PC-3 (cell line): ENCODE measurements around the gene R3HDM4. TPM values are rescaled to one million over a fixed set of nuclear protein-coding genes. Genes with fewer than 3 reads are reported as not detected.
"Not testable (repeated sequence)": the region's sequence is repeated elsewhere in the genome, so short reads cannot be mapped to it uniquely, and the experiment has no call there.

ENCODE experiments used
- ATAC-seq: fragments of 200-7000 bp; cut with Tn5 transposase; 2 replicates; pipeline ENCODE4 v1.9.1; 2020; ENCODE audit warnings: mild to moderate bottlenecking, moderate library complexity
- BruUV-seq: library from RNA; stranded (reverse); fragments of 400-500 nt; replicated peaks from 2 replicates; lab custom pipeline; 2021; lab: Mats Ljungman, UMichigan
- CTCF ChIA-PET: fragments of 300-600 bp; sonication (Branson Sonifier 250); formaldehyde crosslinking; loops from one replicate; lab custom pipeline; 2022; ENCODE audit warnings: antibody characterized with exemption; lab: Charles Lee
- POLR2A ChIA-PET: fragments of 300-600 bp; sonication (Branson Sonifier 250); formaldehyde crosslinking; loops from one replicate; lab custom pipeline; 2022; ENCODE audit warnings: antibody characterized with exemption; ENCODE audit not compliant: unreplicated experiment; lab: Charles Lee
- DNase-seq: peaks from one replicate; pipeline ENCODE4 v3.0.0-alpha.2; 2015
- H2AFZ ChIP-seq: fragments of 300-600 bp; sonication (generic); 2 replicates; pipeline ENCODE4 v1.6.0; 2016; ENCODE audit warnings: antibody characterized with exemption, low read length
- H3F3A ChIP-seq: fragments of 300-600 bp; sonication (generic); one replicate; pipeline ENCODE4 v1.6.0; 2017; ENCODE audit warnings: antibody characterized with exemption, low read length, control low read depth, mild to moderate bottlenecking; ENCODE audit not compliant: unreplicated experiment
- H3K27ac ChIP-seq: fragments of 300-600 bp; sonication (generic); 2 replicates; pipeline ENCODE4 v1.5.1; 2016; ENCODE audit warnings: mild to moderate bottlenecking, low read length
- H3K27me3 ChIP-seq: fragments of 300-600 bp; sonication (generic); 2 replicates; pipeline ENCODE4 v1.6.1; 2016; ENCODE audit warnings: low read length, mixed read lengths
- H3K36me3 ChIP-seq: fragments of 300-600 bp; sonication (generic); 2 replicates; pipeline ENCODE4 v1.6.1; 2016; ENCODE audit warnings: low read depth, mixed run types, low read length, mixed read lengths
- H3K4me1 ChIP-seq: fragments of 300-600 bp; sonication (generic); 2 replicates; pipeline ENCODE4 v1.5.1; 2016; ENCODE audit warnings: low read length; ENCODE audit not compliant: insufficient read depth
- H3K4me2 ChIP-seq: fragments of 300-600 bp; sonication (generic); 2 replicates; pipeline ENCODE4 v1.6.0; 2016; ENCODE audit warnings: low read length
- H3K4me3 ChIP-seq: fragments of 300-600 bp; sonication (generic); 2 replicates; pipeline ENCODE4 v1.5.1; 2016; ENCODE audit warnings: mild to moderate bottlenecking, low read length, mixed read lengths
- H3K79me2 ChIP-seq: fragments of 300-600 bp; sonication (generic); 2 replicates; pipeline ENCODE4 v1.6.1; 2017; ENCODE audit warnings: low read length, mixed read lengths
- H3K9ac ChIP-seq: fragments of 300-600 bp; sonication (generic); 2 replicates; pipeline ENCODE4 v1.6.0; 2016; ENCODE audit warnings: mild to moderate bottlenecking, low read length
- H3K9me2 ChIP-seq: fragments of 300-600 bp; sonication (generic); replicated peaks from 2 replicates; pipeline ENCODE4 v1.6.1; 2016; ENCODE audit warnings: mixed run types, low read length, mixed read lengths
- H3K9me3 ChIP-seq: fragments of 300-600 bp; sonication (generic); 2 replicates; pipeline ENCODE4 v1.6.1; 2016; ENCODE audit warnings: low read length, mixed read lengths
- H4K20me1 ChIP-seq: fragments of 300-600 bp; sonication (generic); 2 replicates; pipeline ENCODE4 v1.6.1; 2016; ENCODE audit warnings: low read length, mixed read lengths
- EZH2 ChIP-seq: fragments of 300-600 bp; sonication (generic); IDR thresholded peaks from one replicate; pipeline ENCODE4 v1.6.1; 2017; ENCODE audit warnings: antibody characterized with exemption, mild to moderate bottlenecking, low read length; ENCODE audit not compliant: unreplicated experiment
- EZH2phosphoT487 ChIP-seq: fragments of 300-600 bp; sonication (generic); IDR thresholded peaks from 2 replicates; pipeline ENCODE4 v1.6.1; 2018; ENCODE audit warnings: mild to moderate bottlenecking, antibody characterized with exemption, low read length, borderline replicate concordance
- intact Hi-C: fragments of 100-400 bp; cut with micrococcal nuclease; formaldehyde crosslinking; loops from 2 replicates; pipeline ENCODE4 v1.9.0; 2023
- total RNA-seq: library from RNA; depleted of rRNA; stranded (reverse); fragments of >200 nt; gene quantifications from 2 replicates; pipeline ENCODE4 v1.2.3, GENCODE V29; 2014
- TF ChIP-seq, protein P1 (sequence below): fragments of 300-600 bp; sonication (generic); conservative IDR thresholded peaks from 2 replicates; pipeline ENCODE4 v1.5.1; 2017; ENCODE audit warnings: antibody characterized with exemption, low read depth, mild to moderate bottlenecking, low read length

R3HDM4 gene
- total RNA-seq, 1 experiment from 2014 or later = 44.9 TPM

GRCh38 chr19:855566-856120, 57.4 kb downstream of the R3HDM4 start:
- no peak for ATAC-seq
- DNase-seq = no peak
- CTCF ChIA-PET = no interaction called here

GRCh38 chr19:855142-855541, 57.9 kb downstream of the R3HDM4 start:
- intact Hi-C loops = no loop called here
- BruUV-seq = no TSS peak
- no peaks in the 10 kb centered on the region for H3K9me3 ChIP-seq
- ATAC-seq (no peak), DNase-seq (no peak)
- H3K4me2 ChIP-seq = no peak overlapping the region
- H3K4me3 ChIP-seq = no peak overlapping the region
- no peaks in the 10 kb centered on the region for H4K20me1 ChIP-seq
- TF ChIP-seq EZH2 (no peak), EZH2phosphoT487 (no peak)
- TF ChIP-seq, protein P1, sequence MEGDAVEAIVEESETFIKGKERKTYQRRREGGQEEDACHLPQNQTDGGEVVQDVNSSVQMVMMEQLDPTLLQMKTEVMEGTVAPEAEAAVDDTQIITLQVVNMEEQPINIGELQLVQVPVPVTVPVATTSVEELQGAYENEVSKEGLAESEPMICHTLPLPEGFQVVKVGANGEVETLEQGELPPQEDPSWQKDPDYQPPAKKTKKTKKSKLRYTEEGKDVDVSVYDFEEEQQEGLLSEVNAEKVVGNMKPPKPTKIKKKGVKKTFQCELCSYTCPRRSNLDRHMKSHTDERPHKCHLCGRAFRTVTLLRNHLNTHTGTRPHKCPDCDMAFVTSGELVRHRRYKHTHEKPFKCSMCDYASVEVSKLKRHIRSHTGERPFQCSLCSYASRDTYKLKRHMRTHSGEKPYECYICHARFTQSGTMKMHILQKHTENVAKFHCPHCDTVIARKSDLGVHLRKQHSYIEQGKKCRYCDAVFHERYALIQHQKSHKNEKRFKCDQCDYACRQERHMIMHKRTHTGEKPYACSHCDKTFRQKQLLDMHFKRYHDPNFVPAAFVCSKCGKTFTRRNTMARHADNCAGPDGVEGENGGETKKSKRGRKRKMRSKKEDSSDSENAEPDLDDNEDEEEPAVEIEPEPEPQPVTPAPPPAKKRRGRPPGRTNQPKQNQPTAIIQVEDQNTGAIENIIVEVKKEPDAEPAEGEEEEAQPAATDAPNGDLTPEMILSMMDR = no peak
- CTCF ChIA-PET = no interaction called here
- no peaks in the 10 kb centered on the region for H3K27me3 ChIP-seq
- H2AFZ ChIP-seq = no peak overlapping the region
- POLR2A ChIA-PET = no interaction called here
- no peaks in the 10 kb centered on the region for H3K4me1 ChIP-seq
- no peaks in the 10 kb centered on the region for H3K36me3 ChIP-seq
- H3K9me2 ChIP-seq = no peaks in the 10 kb centered on the region
- no peak overlapping the region for H3K27ac ChIP-seq
- H3K9ac ChIP-seq = no peak overlapping the region
- H3F3A ChIP-seq = no peaks in the 10 kb centered on the region
- no peaks in the 10 kb centered on the region for H3K79me2 ChIP-seq

More at GRCh38 chr19:855566-856120, 57.4 kb downstream of the R3HDM4 start:
- TF ChIP-seq EZH2phosphoT487 (no peak), EZH2 (no peak)
- TF ChIP-seq, protein P1 = no peak
- intact Hi-C loops = no loop called here
- H3K9me2 ChIP-seq = no peaks in the 10 kb centered on the region
- no peaks in the 10 kb centered on the region for H3K36me3 ChIP-seq
- POLR2A ChIA-PET = no interaction called here
- no peaks in the 10 kb centered on the region for H3K27me3 ChIP-seq
- no peak overlapping the region for H2AFZ ChIP-seq
- H3K79me2 ChIP-seq = no peaks in the 10 kb centered on the region
- H3F3A ChIP-seq = no peaks in the 10 kb centered on the region
- H4K20me1 ChIP-seq = no peaks in the 10 kb centered on the region
- H3K27ac ChIP-seq = no peak overlapping the region
- no peak overlapping the region for H3K4me3 ChIP-seq
- no peaks in the 10 kb centered on the region for H3K4me1 ChIP-seq
- BruUV-seq = no TSS peak
- H3K9me3 ChIP-seq = no peaks in the 10 kb centered on the region
- H3K4me2 ChIP-seq = no peak overlapping the region
- no peak overlapping the region for H3K9ac ChIP-seq

DNA sequence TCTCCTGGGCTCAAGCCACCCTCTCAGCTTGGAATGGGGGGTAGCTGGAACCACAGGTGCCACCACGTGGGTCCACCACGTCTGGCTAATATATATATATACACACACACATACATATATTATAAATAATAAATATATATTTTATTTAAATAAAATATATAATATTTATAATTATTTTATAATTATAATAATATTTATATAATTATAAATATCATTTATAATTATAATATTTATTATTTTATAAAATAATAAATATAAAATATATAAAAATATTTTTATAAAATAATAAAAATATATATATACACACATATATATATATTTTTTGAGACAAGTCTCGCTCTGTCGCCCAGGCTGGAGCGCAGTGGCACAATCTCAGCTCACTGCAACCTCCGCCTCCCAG, 58.5 kb downstream of the R3HDM4 start:
- intact Hi-C loops = no loop called here
- H3K4me3 ChIP-seq = no peak overlapping the region
- no peaks in the 10 kb centered on the region for H3K9me2 ChIP-seq
- no peaks in the 10 kb centered on the region for H3F3A ChIP-seq
- no peak overlapping the region for H3K4me2 ChIP-seq
- no peak overlapping the region for H2AFZ ChIP-seq
- H3K9ac ChIP-seq = no peak overlapping the region
- H3K4me1 ChIP-seq = no peaks in the 10 kb centered on the region
- no peaks in the 10 kb centered on the region for H3K9me3 ChIP-seq
- CTCF ChIA-PET = no interaction called here
- ATAC-seq = no peak
- no peak overlapping the region for H3K27ac ChIP-seq
- POLR2A ChIA-PET = no interaction called here
- H3K27me3 ChIP-seq = no peaks in the 10 kb centered on the region
- H3K79me2 ChIP-seq = no peaks in the 10 kb centered on the region
- DNase-seq = no peak
- no peaks in the 10 kb centered on the region for H4K20me1 ChIP-seq
- no TSS peak for BruUV-seq
- no peaks in the 10 kb centered on the region for H3K36me3 ChIP-seq
- TF ChIP-seq, protein P1 = no peak
- TF ChIP-seq EZH2 (no peak), EZH2phosphoT487 (no peak)

GRCh38 chr19:853614-854220, 59.3 kb downstream of the R3HDM4 start:
- POLR2A ChIA-PET, DNase-seq, H3K9me2 ChIP-seq, H3K9me3 ChIP-seq, H3K27ac ChIP-seq, H4K20me1 ChIP-seq, H3K27me3 ChIP-seq, H3K36me3 ChIP-seq, ATAC-seq, H3K4me1 ChIP-seq, BruUV-seq, H3K4me2 ChIP-seq, H2AFZ ChIP-seq, H3K4me3 ChIP-seq, intact Hi-C loops, CTCF ChIA-PET, H3K79me2 ChIP-seq, H3K9ac ChIP-seq, H3F3A ChIP-seq: not testable (repeated sequence)
